Measurements from ENCODE around the gene GIMAP7. TPM values are rescaled to one million over a fixed set of nuclear protein-coding genes. Genes with fewer than 3 reads are reported as not detected.
A peak's percentile ranks its signal among the peaks of the same experiment; 100 is the strongest.

Gene GIMAP7
- total and polyA plus RNA-seq, 12 donors = 7.5 to 77.5 (median 19.8) TPM

GRCh38 chr7:150511048-150511447, 3.6 kb upstream of the GIMAP7 start:
- intact Hi-C loops (cut with DNase I) = loop anchor here in 1 of 10 donors (10.0 kb wide), 1 partner anchor 244 kb away; no protein-coding TSS in a partner anchor
- 79 to 83% methylated on average over 2 of the region's 2 CpGs for WGBS, 2 donors

GRCh38 chr7:150513758-150514157, 914 bp upstream of the GIMAP7 start:
- Histone ChIP-seq H3K27ac (peak overlapping the region; percentile 60 to 95 (median 80)), H3K36me3 (no peaks in the 10 kb centered on the region), H3K4me1 (peaks cover 0 to 25% (median 3%) of the 10 kb centered on the region in 9 donors), H3K9me3 (peaks cover 0 to 4% (median 0%) of the 10 kb centered on the region in 11 donors), H3K4me3 (peak overlapping the region in 6 of 10 donors; percentile 41 to 68 (median 61)), H3K27me3 (no peaks in the 10 kb centered on the region)
- TF ChIP-seq CTCF (IDR thresholded peaks at IDR 0.05) = no peak
- DNase-seq (no peak), ATAC-seq (no peak)
- intact Hi-C loops (cut with DNase I) = loop anchor here in 1 of 10 donors (10.0 kb wide), 1 partner anchor 241 kb away; no protein-coding TSS in a partner anchor
- WGBS, 2 donors = 95 to 96% methylated on average over 17 of the region's 17 CpGs

More at GRCh38 chr7:150511048-150511447, 3.6 kb upstream of the GIMAP7 start:
- H3K4me1 ChIP-seq = peaks cover 0 to 25% (median 3%) of the 10 kb centered on the region in 9 donors
- no peak overlapping the region for H3K4me3 ChIP-seq
- H3K9me3 ChIP-seq = peaks cover 0 to 4% (median 0%) of the 10 kb centered on the region in 11 donors
- TF ChIP-seq CTCF (IDR thresholded peaks at IDR 0.05) = no peak
- H3K27ac ChIP-seq = no peak overlapping the region
- H3K36me3 ChIP-seq = no peaks in the 10 kb centered on the region
- H3K27me3 ChIP-seq = no peaks in the 10 kb centered on the region
- DNase-seq (no peak), ATAC-seq (no peak)

- DNase-seq = no peak
- Histone ChIP-seq H3K27me3 (no peaks in the 10 kb centered on the region), H3K4me3 (peak overlapping the region; percentile 32 to 68 (median 56)), H3K4me1 (peaks cover 0 to 28% (median 3%) of the 10 kb centered on the region in 9 donors), H3K36me3 (peaks cover 0 to 11% (median 0%) of the 10 kb centered on the region in 9 donors), H3K9me3 (peaks cover 0 to 4% (median 0%) of the 10 kb centered on the region in 11 donors), H3K27ac (peak overlapping the region; percentile 60 to 95 (median 80))
- peak in 6 of 8 donors; percentile 28 to 64 (median 49) for ATAC-seq
- WGBS, 2 donors = 53 to 65% methylated on average over 11 of the region's 11 CpGs
- TF ChIP-seq CTCF (IDR thresholded peaks at IDR 0.05) = no peak
- intact Hi-C loops (cut with DNase I) = loop anchor here in 5 of 10 donors (2.0 to 10.0 kb wide), 10 partner anchors 33 to 239 kb away; partner anchors contain the start of genes GIMAP8 (in 5 of the 5), GIMAP4 (in 2 of the 5), GIMAP5 (in 1 of the 5) and GIMAP6 (in 1 of the 5)
Observed at GRCh38 chr7:150515248-150516147, 826 bp downstream of the GIMAP7 start.

Measured in heart right ventricle (tissue), 16 donors.